ENCODE results near the gene SMC5. TPM values are rescaled to one million over a fixed set of nuclear protein-coding genes. Genes with fewer than 3 reads are reported as not detected.
"Not testable (repeated sequence)": the region's sequence is repeated elsewhere in the genome, so short reads cannot be mapped to it uniquely, and the experiment has no call there.

The SMC5 gene
- total RNA-seq, 1 experiment from 2014 or later: 27.5 TPM

DNA sequence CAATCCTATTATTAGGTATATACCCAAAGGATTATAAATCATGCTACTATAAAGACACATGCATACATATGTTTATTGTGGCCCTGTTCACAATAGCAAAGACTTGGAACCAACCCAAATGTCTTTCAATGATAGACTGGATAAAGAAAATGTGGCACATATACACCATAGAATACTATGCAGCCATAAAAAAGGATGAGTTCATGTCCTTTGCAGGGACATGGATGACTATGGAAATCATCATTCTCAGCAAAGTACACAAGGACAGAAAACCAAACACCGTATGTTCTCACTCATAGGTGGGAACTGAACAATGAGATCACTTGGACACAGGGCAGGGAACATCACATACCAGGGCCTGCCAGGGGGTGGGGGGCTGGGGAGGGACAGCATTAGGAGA, 12.8 kb upstream of the SMC5 start:
- H2AFZ ChIP-seq (ENCODE audit: low read depth, low read length, poor library complexity, severe bottlenecking); H3K9me3 ChIP-seq (ENCODE audit: control insufficient read depth in 1 of 2, insufficient read depth in 1 of 2, low read depth in 1 of 2, low read length in 2 of 2); POLR2A ChIA-PET; H3K4me1 ChIP-seq (ENCODE audit: control insufficient read depth in 1 of 2, insufficient read depth in 2 of 2, low read length in 2 of 2); H3K4me2 ChIP-seq (ENCODE audit: low read length); CTCF ChIA-PET; H3K27me3 ChIP-seq (ENCODE audit: insufficient read depth, low read length); ATAC-seq; H3K79me2 ChIP-seq (ENCODE audit: insufficient read depth, low read length); H3K9me2 ChIP-seq (ENCODE audit: insufficient read depth); intact Hi-C loops (cut with micrococcal nuclease); H3K27ac ChIP-seq (ENCODE audit: low read depth, low read length); H3K4me3 ChIP-seq (replicated peaks in 1 of 2; ENCODE audit: low read depth in 1 of 2, low read length in 2 of 2); H3K36me3 ChIP-seq (ENCODE audit: control insufficient read depth in 1 of 2, insufficient read depth in 2 of 2, low read length in 2 of 2); BruUV-seq (replicated peaks); RAD21 ChIA-PET (ENCODE audit: low non-redundant PET in 1 of 2, low total read pairs in 2 of 2, uncharacterized antibody in 2 of 2, unreplicated experiment in 2 of 2); DNase-seq (ENCODE audit: low read depth, low spot score); H3K9ac ChIP-seq (ENCODE audit: low read length); H4K20me1 ChIP-seq (ENCODE audit: insufficient read depth): not testable (repeated sequence)

DNA sequence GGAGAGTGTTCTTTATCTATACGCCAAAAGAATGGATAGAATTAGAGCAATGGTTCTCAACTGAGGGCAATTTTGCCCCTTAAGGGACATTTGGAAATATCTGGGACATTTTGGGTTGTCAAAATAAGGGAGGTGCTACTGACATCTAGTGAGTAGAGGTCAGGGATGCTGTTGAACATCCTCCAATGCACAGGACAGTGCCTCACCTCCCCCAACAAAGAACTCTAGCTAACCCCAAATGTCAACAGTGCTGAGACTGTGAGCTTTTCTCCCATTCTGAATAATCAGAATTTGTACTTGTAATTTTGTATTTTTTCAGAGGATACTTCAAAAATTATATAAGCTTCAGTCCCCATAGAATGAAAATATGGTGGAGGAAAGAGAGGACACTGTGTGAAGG, 8.6 kb upstream of the SMC5 start:
- RAD21 ChIA-PET (ENCODE audit: low non-redundant PET in 1 of 2, low total read pairs in 2 of 2, uncharacterized antibody in 2 of 2, unreplicated experiment in 2 of 2): no interaction called here
- intact Hi-C loops (cut with micrococcal nuclease): no loop called here
- no peaks in the 10 kb centered on the region for H3K9me2 ChIP-seq (ENCODE audit: insufficient read depth)
- no peak for ATAC-seq
- no peak overlapping the region for H3K27ac ChIP-seq (ENCODE audit: low read depth, low read length)
- H3K9me3 ChIP-seq (ENCODE audit: control insufficient read depth in 1 of 2, insufficient read depth in 1 of 2, low read depth in 1 of 2, low read length in 2 of 2): no peaks in the 10 kb centered on the region
- no peak overlapping the region for H3K9ac ChIP-seq (ENCODE audit: low read length)
- H3K36me3 ChIP-seq (ENCODE audit: control insufficient read depth in 1 of 2, insufficient read depth in 2 of 2, low read length in 2 of 2): no peaks in the 10 kb centered on the region
- H3K4me1 ChIP-seq (ENCODE audit: control insufficient read depth in 1 of 2, insufficient read depth in 2 of 2, low read length in 2 of 2): no peaks in the 10 kb centered on the region
- POLR2A ChIA-PET: no interaction called here
- no peak overlapping the region for H2AFZ ChIP-seq (ENCODE audit: low read depth, low read length, poor library complexity, severe bottlenecking)
- no peak overlapping the region for H3K4me3 ChIP-seq (replicated peaks in 1 of 2; ENCODE audit: low read depth in 1 of 2, low read length in 2 of 2)
- TF ChIP-seq ZNF274 (IDR thresholded peaks at IDR 0.05; ENCODE audit: low read depth, low read length) (no peak), JUND (IDR thresholded peaks at IDR 0.05) (no peak), ZFX (IDR thresholded peaks at IDR 0.05) (no peak), TCF7L2 (IDR thresholded peaks at IDR 0.05; ENCODE audit: borderline replicate concordance, extremely low read depth, insufficient read depth, insufficient read length) (no peak), SRF (IDR thresholded peaks at IDR 0.05; ENCODE audit: low read depth) (no peak), POLR2AphosphoS5 (IDR thresholded peaks at IDR 0.05; ENCODE audit: low read depth, low read length) (no peak), EZH2phosphoT487 (IDR thresholded peaks at IDR 0.05; ENCODE audit: borderline replicate concordance) (no peak), RAD21 (IDR thresholded peaks at IDR 0.05; ENCODE audit: low read depth) (no peak), SP1 (IDR thresholded peaks at IDR 0.05; ENCODE audit: low read depth) (no peak), YY1 (IDR thresholded peaks at IDR 0.05; ENCODE audit: extremely low read depth, insufficient replicate concordance, low read depth, low read length) (no peak), POLR2A (IDR thresholded peaks at IDR 0.05; ENCODE audit: borderline replicate concordance, extremely low read depth, insufficient read depth, insufficient read length) (no peak), EZH2 (IDR thresholded peaks at IDR 0.05) (no peak)
- TF ChIP-seq, protein P1, sequence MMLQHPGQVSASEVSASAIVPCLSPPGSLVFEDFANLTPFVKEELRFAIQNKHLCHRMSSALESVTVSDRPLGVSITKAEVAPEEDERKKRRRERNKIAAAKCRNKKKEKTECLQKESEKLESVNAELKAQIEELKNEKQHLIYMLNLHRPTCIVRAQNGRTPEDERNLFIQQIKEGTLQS (IDR thresholded peaks at IDR 0.05): no peak
- TF ChIP-seq, protein P2, sequence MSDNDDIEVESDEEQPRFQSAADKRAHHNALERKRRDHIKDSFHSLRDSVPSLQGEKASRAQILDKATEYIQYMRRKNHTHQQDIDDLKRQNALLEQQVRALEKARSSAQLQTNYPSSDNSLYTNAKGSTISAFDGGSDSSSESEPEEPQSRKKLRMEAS (IDR thresholded peaks at IDR 0.05): no peak
- H3K27me3 ChIP-seq (ENCODE audit: insufficient read depth, low read length): no peaks in the 10 kb centered on the region
- DNase-seq (ENCODE audit: low read depth, low spot score): no peak
- H4K20me1 ChIP-seq (ENCODE audit: insufficient read depth): no peaks in the 10 kb centered on the region
- no peaks in the 10 kb centered on the region for H3K79me2 ChIP-seq (ENCODE audit: insufficient read depth, low read length)
- CTCF ChIA-PET: no interaction called here
- BruUV-seq (replicated peaks): no TSS peak
- no peak overlapping the region for H3K4me2 ChIP-seq (ENCODE audit: low read length)
